ENCODE measurements around the gene GADD45B. TPM values are rescaled to one million over a fixed set of nuclear protein-coding genes. Genes with fewer than 3 reads are reported as not detected.

GADD45B gene
- polyA plus RNA-seq, 3 donors = 67.4 to 505 (median 76.2) TPM

- H3K27ac ChIP-seq (ENCODE audit: low read depth in 1 of 2, low read length in 2 of 2) = no peak overlapping the region
- no peak for TF ChIP-seq CTCF (IDR thresholded peaks at IDR 0.05)
- H3K4me1 ChIP-seq (ENCODE audit: control insufficient read depth in 1 of 2, insufficient read depth in 2 of 2, low read length in 2 of 2) = peaks cover 27 to 57% of the 10 kb centered on the region in 2 donors
- peaks cover 5% of the 10 kb centered on the region for H4K20me1 ChIP-seq (ENCODE audit: insufficient read depth, low read length)
- WGBS (ENCODE audit: insufficient coverage) = 73% methylated on average over 19 of the region's 21 CpGs
- H3K36me3 Mint-ChIP-seq = peaks cover 3 to 12% of the 10 kb centered on the region in 2 donors
- peak overlapping the region; percentile 70 to 90 for H3K4me3 Mint-ChIP-seq
- peak overlapping the region; percentile 71 for H2AFZ ChIP-seq (ENCODE audit: insufficient read depth, low read depth, low read length, poor library complexity, severe bottlenecking)
- no peaks in the 10 kb centered on the region for H3K79me2 ChIP-seq (ENCODE audit: insufficient read depth, low read length)
- H3K36me3 ChIP-seq (replicated peaks in 1 of 2; ENCODE audit: control insufficient read depth in 1 of 2, insufficient read depth in 2 of 2, low read length in 2 of 2) = no peaks in the 10 kb centered on the region
- peak overlapping the region in 6 of 7 donors; percentile 37 to 76 (median 54) for H3K27ac Mint-ChIP-seq
- no peaks in the 10 kb centered on the region for H3K9me3 ChIP-seq (replicated peaks in 1 of 2; ENCODE audit: control insufficient read depth in 1 of 2, insufficient read depth in 1 of 2, low read length in 2 of 2)
- H3K27me3 Mint-ChIP-seq (ENCODE audit: low read depth in 3 of 3) = peaks cover 49 to 57% (median 51%) of the 10 kb centered on the region in 3 donors
- peaks cover 0 to 7% (median 5%) of the 10 kb centered on the region in 7 donors for H3K9me3 Mint-ChIP-seq
- peak overlapping the region in 1 of 3 experiments; percentile 89 for H3K4me3 ChIP-seq (replicated peaks in 1 of 3; ENCODE audit: low read depth in 2 of 3, low read length in 3 of 3)
- H3K4me2 ChIP-seq (replicated peaks; ENCODE audit: extremely low read depth, low read length, poor library complexity, severe bottlenecking) = peak overlapping the region; percentile 99
- H3K9ac ChIP-seq (ENCODE audit: insufficient read depth, low read length, poor library complexity, severe bottlenecking) = no peak overlapping the region
- H3K4me1 Mint-ChIP-seq = peaks cover 31% of the 10 kb centered on the region
- H3K27me3 ChIP-seq (ENCODE audit: control insufficient read depth in 2 of 2, insufficient read depth in 2 of 2, low read length in 2 of 2) = peaks cover 6 to 46% of the 10 kb centered on the region in 2 donors
- intact Hi-C loops (cut with micrococcal nuclease) = loop anchor here (2.0 kb wide), 1 partner anchor 15 kb away; no protein-coding TSS in a partner anchor
- DNase-seq = peak in 1 of 3 donors; percentile 26
Observed at GRCh38 chr19:2494084-2494446, 18.1 kb downstream of the GADD45B start.

GRCh38 chr19:2494447-2495129, 18.7 kb downstream of the GADD45B start:
- Histone ChIP-seq H3K36me3 (replicated peaks in 1 of 2; ENCODE audit: control insufficient read depth in 1 of 2, insufficient read depth in 2 of 2, low read length in 2 of 2) (no peaks in the 10 kb centered on the region), H3K27ac (ENCODE audit: low read depth in 1 of 2, low read length in 2 of 2) (peak overlapping the region; percentile 59 to 79)

More at GRCh38 chr19:2494447-2495129, 18.7 kb downstream of the GADD45B start:
- Mint-ChIP-seq H3K36me3 (peaks cover 3 to 11% of the 10 kb centered on the region in 2 donors), H3K9me3 (peaks cover 0 to 7% (median 5%) of the 10 kb centered on the region in 7 donors), H3K4me1 (peaks cover 32% of the 10 kb centered on the region), H3K4me3 (peak overlapping the region; percentile 75 to 90), H3K27ac (peak overlapping the region in 6 of 7 donors; percentile 18 to 76 (median 54)), H3K27me3 (ENCODE audit: low read depth in 3 of 3) (peaks cover 46 to 54% (median 48%) of the 10 kb centered on the region in 3 donors)
- TF ChIP-seq CTCF (IDR thresholded peaks at IDR 0.05) = no peak
- Histone ChIP-seq H3K4me3 (replicated peaks in 1 of 3; ENCODE audit: low read depth in 2 of 3, low read length in 3 of 3) (peak overlapping the region; percentile 58 to 89 (median 84)), H4K20me1 (ENCODE audit: insufficient read depth, low read length) (peaks cover 2% of the 10 kb centered on the region), H3K4me2 (replicated peaks; ENCODE audit: extremely low read depth, low read length, poor library complexity, severe bottlenecking) (peak overlapping the region; percentile 99), H3K4me1 (ENCODE audit: control insufficient read depth in 1 of 2, insufficient read depth in 2 of 2, low read length in 2 of 2) (peaks cover 24 to 54% of the 10 kb centered on the region in 2 donors), H2AFZ (ENCODE audit: insufficient read depth, low read depth, low read length, poor library complexity, severe bottlenecking) (peak overlapping the region; percentile 71), H3K9me3 (replicated peaks in 1 of 2; ENCODE audit: control insufficient read depth in 1 of 2, insufficient read depth in 1 of 2, low read length in 2 of 2) (no peaks in the 10 kb centered on the region), H3K27me3 (ENCODE audit: control insufficient read depth in 2 of 2, insufficient read depth in 2 of 2, low read length in 2 of 2) (peaks cover 3 to 43% of the 10 kb centered on the region in 2 donors), H3K79me2 (ENCODE audit: insufficient read depth, low read length) (no peaks in the 10 kb centered on the region), H3K9ac (ENCODE audit: insufficient read depth, low read length, poor library complexity, severe bottlenecking) (peak overlapping the region; percentile 72)
- DNase-seq = peak; percentile 62 to 86 (median 67)
- WGBS (ENCODE audit: insufficient coverage) = 15% methylated on average over 71 of the region's 72 CpGs
- intact Hi-C loops (cut with micrococcal nuclease) = loop anchor here (2.0 kb wide), 1 partner anchor 16 kb away; no protein-coding TSS in a partner anchor

Measured in CD14-positive monocyte (primary cell).